T-helper 1 cell (primary cell): ENCODE data around the gene EXOC6B.
A peak's percentile ranks its signal among the peaks of the same experiment; 100 is the strongest.

Experiments used
- DNase-seq, 5 donors: peaks; one replicate each; pipeline ENCODE4 v3.0.0-alpha.2; 2012 to 2020

Gene EXOC6B

DNA sequence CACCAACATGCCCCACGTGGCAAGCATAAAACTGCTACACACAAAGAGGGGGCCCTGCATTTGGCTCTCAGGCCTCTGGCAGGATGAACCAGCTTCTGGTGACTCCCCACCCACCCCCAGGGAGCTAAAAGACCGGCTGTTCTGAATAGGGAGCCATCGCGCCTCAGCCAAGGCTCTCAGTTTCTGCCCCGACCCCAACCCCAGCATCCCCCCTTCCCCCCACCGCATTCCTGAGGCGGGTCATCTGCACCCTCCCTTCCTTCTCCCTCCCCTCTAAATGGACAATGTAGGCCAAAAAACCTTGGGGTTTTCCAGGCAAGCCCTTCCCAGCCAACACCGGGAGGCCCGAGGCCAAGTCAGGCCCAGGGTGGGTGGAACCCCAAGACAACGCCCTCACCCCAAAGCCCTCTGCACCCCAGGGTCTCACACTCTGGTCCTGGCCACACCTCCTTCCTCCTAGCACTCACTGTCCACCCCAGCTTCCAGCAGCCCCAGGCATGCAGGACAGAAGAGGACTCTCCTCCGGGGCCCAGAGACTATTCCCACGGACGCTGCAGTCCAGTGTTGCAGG is 683.9 kb downstream of the EXOC6B start:
- DNase-seq: peak in 1 of 5 donors; percentile 6

DNA sequence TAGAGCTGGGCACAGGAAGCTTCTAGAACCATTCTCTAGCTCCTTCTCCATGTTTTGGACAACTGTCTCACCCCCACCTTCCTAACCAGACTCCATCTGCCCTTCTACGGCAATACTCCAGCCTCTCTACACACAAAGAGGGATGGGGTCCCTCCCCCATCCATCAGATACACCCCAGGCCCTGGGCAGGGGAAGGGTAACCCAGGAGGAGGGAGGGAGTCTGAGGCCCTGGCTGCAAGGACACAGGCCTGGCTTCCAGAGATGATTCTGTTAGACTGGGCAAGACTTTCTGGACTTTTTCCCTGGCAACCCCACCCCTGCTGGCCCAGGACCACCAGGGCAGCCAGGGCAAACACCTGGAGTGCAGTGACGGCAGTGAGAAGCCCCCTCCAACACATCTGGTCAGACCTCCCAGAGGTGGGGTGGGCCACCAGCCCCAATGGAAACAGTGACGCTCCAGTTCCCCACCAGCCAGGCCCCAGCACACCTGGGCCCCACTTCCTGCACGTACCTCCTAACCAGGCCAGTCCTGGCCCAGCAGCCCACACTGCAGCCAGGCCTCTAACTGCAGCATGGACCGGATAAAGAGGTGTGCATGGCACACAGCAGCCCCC is 684.7 kb downstream of the EXOC6B start:
- peak in 1 of 5 donors; percentile 8 for DNase-seq

DNA sequence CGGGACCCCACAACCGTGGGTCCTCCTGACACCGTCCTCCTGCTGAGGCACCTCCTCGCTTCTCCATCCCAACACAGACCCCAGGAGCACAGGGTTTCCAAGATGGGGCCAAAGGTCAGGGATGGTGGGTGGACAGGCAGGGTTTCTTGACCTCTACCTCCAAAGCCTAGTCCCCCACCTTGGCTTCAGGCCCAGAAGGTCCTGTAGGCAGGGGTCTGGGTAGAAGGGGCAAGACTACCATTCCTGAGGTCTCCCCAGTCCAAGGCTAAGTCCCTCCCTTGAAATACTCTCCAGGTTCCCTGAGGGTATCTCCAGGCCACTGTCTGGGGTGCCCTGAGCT is 685.2 kb downstream of the EXOC6B start:
- no peak for DNase-seq

DNA sequence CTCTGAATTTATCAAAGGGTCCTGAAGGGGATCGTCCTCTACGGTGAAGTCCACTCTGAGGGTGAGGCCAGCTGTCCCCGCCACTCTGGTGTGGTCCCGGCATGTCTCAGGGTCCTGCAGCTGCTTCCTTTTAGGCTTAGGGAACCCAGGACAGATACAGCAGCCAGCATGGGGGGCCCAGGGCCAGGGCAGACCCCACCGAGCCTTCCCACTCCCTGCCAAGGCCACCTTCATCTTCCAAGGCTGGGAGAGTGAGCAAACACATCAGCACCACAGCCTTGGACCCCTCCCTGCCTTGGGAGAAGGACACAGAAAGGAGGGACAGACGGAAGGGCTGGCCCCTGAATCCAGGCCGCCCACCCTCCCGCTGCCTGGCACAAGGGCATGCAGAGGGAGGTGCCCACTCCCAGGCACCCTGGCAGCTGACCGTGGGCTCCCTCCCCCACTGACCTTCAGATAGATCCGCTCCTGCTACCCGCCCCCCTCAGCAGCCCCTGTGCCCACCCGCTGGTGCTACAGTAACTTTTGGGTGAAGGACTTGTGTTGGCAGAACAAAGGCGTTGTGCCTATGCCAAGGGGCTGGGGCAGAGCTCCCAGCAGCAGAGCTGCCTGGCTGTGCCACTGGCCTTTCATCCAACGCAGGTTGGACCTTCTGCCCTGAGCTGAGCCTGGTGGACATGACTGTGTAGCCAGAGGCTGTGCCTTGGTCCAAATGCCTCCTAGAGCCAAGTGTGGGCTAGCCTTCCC is 685.8 kb downstream of the EXOC6B start:
- DNase-seq: peak in 1 of 5 donors; percentile 9

DNA sequence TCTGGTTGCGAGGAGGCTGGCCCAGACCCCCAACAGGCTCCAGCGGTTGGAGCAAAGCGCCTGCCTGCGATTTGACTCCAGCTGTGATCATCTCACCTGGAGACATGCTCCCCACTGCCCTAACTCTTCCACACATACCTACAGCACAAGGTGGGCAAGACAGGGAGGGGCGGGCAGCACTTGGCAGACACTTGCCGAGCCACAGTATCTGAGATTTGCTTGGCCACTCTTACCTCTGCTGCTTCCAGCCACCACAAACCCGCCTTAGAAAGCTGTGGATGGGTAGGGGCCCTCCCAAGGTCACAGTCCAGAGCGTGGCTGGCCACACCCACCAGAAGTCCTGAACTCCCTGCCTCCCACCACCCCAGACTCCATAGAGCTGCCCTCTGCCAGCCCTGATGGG is 686.4 kb downstream of the EXOC6B start:
- DNase-seq: no peak

DNA sequence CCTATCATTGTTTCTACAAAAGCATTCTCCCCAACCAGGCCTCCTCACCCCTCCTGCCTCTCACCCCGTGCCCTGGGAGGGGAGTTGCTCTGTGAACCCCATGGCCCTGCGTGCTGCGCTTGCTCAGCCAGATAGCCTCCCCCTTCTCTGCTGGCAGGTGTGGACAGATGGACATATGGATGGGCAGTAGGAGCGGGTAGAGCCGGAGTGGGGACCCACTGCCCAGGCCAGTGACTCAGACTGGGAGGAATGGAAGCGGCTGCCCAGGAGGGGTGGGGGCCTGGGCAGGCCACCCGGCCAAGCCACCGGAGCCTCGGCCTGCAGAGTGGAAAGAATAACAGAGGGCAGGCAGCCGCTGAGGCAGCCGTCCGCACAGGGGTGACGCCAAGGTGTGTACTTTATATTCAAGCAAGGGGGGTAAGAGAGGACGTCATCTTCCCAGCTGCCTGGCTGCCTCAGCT is 686.9 kb downstream of the EXOC6B start:
- peak in 1 of 5 donors; percentile 7 for DNase-seq

DNA sequence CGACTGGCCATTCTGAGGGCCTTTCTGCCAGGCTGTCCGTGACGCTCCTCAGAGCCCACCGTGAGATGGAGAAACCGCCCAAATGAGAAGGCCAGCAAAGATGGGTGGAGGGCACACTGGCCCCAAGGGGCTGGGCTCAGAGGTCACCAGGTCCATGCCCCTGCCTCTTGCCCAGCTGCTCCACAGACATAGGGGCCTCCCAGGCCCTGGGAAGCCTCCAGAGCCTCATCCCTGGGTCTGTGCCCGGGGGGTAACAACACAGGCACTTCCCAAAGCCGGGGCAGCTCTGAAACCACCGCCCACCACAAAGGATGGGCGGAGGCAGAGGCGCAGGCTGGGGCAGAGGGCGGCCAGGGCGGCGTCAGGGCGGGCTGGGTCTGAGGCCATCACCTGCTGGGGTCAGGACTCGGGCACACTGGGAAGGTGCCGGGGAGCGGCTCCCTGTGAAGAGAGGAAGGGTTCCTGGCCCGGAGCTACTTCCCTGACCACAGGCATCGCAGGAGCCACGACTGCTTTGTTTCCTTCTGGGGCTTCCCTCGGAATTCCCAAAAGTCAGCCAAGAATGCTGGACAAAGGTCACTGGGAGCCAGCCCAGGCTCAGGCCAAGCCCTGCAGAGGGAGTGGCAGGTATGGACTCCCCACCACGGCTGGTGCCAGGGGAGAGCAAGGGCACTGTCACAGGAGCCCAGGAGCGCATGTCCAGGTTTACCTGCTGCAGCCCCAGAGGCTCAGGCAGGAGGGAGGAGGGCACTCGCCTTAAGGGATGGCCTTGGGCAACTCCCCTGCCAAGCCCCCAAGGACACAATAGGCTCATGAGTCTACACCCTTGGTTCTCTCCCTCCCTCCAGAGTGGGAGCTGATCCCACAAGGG is 687.6 kb downstream of the EXOC6B start:
- DNase-seq: peak in 1 of 5 donors; percentile 4

DNA sequence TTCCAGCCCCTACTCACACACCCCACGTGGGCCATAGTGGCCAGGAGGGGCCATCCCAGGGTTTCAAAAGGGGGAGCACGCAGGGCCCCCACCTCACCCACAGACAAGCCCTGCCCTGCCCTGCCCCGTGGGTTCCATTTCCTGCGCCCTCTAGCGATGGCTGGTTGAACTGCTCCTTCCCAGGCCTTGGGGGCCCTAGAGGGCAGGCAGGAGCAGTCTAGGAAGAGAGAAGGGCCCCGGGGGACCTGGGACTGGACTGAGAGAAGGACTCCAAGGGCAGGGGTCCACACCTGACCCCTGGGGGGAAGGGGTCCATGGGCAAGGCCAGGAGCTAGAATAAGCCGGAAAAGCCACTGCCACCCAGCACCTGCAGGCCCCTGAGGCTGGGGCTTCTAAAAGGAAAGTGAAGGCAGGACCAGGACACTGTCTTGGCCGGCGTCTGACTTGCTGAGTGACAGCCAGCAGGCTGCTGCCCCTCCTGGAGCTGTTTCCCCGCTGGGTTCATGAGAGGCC is 688.3 kb downstream of the EXOC6B start:
- DNase-seq: peak in 3 of 5 donors; percentile 23 to 45 (median 33)

DNA sequence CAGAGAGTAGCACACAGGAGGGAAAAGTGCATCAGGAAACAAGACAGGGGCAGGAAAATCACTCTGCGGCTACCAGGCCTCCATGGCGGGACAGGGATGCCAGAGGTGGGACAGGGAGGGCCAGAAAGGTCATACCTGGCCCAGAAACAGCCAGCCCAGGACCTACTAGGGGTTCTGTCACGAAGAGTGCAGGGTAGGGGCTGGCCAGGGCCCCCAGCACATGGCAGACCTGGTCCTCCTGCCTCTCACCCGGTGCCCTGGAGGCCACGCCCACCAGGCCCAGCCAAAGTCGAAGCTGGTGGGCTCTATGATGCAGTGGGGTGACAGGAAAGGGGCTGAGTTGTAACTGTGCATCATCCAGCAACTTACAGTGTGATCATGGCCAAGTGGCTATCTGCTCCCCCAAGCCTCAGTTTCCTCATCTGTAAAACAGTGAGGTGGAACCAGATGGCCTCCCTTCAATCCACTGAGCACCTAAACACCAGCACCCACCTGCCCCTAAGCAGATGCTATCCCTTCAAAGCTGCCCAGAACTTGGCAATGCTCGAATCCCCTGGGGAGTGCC is 688.8 kb downstream of the EXOC6B start:
- DNase-seq: no peak

DNA sequence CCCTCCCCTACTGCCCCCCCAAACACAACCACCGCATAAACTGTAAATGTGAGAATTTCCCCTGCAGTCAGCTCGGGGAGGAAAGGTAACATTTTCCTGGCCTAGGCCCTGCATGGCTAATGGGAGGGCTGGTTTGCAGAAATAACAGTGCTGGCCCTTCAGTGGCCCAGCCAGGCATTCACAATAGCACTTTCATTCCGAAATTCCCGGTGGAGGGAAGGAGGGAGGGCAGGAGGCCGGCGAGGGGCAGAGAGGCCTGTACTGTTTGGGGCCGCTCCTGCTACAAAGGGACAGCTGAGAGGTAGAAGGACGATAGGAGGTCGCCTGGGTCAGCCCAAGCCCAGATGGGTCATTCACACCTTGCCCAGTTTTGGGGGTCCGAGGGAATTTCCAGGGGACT is 689.5 kb downstream of the EXOC6B start:
- DNase-seq: no peak

DNA sequence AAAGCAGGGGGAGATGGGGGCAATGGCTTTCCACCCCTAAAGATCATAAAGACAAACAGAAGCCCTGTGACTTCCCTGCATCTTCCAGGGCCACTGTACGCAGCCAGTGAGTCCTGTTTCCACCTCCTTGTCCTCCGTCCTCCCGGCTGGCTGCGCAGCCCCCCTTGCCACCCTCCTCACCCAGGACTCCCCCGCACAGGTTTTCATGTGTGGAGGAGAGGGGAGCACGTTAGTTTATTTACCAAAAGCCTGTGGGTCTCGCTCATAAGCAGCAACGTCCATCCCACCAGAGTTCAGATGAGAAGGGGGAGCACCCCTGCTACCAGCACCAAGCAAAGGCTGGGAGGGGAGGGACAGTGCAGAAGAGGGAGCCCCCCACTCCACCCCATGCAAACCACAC is 689.9 kb downstream of the EXOC6B start:
- no peak for DNase-seq

DNA sequence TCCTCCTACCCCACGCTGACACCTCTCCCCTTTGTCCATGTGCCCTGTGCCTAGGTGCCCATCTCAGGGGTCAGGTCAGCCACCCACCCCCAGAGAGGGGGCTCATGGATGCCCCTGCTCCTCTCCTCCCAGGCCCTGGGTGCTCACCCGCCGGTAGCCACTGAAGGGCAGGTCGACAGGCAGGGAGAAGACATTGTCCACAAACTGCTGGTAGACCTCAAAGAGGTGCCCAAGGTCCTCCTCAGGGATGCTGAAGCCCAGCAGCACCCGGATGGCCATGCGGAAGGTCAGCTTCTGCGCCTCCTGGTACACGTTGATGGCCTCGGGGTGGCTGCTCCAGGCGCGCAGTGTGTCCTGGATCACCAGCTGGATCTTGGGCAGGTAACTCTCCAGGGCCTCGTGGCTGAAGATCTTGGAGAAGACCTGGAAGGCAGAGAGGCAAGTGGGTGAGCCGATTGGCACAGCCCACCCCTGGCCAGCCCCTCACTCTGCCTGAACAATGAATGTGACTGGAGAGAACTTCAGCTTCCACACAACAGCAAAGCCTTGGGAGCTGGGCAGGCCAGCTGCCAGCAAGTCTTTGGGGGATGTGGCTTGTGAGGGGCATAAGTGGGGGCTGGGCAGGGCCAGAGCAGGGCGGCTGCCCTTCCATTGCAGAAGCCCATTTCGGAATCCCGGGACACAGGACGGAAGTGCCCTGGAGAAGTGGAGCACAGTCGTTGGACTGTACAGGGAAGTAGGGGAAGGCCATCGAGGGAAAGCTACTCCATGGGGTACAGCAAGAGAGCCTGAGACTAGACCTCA is 690.6 kb downstream of the EXOC6B start:
- no peak for DNase-seq

DNA sequence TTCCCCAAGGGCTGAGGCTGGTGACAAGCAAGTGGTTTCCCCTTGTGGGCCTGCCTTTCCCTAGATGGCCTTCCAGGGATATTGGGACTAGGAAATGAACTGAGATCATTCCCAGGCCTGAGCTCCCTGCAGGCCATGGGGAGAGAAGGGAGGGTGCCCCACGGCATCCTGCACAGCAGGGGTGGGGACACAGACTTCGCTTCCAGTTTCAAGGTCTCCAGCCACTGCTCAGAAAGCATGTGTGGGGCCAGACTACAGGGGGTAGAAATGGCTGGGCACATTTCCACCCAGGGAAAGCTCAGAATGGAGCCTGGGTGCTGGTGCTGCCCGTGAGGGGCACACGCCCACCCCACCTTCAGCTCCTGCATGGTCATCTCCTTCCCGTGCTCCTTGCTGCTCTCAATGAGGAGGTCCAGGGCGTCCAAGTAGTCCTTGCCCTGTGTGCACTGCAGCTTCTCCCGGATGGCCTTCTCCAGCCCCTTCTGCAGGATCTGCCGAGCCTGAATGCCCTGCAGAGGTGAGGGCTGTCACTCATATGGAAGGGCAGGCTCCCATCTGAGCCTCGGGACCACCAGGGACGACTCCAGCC is 691.3 kb downstream of the EXOC6B start:
- DNase-seq: no peak

DNA sequence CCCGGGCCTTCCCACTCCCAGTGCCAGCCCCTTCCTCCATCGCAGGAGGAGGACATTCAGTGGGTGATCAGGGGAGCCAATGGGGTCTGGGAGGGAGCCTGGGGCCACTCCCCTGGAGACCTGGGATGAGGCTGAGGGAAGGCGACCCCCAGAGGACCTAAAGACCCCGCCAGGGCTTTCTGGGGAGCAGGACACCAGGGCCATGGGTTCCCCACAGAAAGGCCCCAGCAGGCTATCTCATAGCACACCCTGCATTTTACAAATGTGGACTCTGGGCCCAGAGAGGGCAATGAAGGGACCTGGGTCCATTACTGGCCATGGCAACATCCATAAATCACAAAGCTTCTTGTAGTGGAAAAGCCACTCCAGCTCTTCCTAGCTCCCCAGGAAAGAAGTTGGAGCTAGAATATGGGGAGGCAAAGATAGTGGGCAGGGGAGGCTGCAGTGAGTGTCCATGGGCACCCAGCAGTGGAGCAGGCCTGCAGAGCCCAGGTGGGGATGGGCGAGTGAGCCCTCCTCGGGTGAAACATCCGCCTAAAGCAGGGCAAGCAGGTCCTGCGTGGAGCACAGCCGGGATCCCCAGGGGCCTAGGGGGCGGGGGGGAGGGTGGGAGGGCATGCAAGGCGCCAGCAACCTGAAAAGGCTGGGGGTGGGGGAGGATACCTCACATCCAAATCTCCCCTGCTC is 692.0 kb downstream of the EXOC6B start:
- no peak for DNase-seq

DNA sequence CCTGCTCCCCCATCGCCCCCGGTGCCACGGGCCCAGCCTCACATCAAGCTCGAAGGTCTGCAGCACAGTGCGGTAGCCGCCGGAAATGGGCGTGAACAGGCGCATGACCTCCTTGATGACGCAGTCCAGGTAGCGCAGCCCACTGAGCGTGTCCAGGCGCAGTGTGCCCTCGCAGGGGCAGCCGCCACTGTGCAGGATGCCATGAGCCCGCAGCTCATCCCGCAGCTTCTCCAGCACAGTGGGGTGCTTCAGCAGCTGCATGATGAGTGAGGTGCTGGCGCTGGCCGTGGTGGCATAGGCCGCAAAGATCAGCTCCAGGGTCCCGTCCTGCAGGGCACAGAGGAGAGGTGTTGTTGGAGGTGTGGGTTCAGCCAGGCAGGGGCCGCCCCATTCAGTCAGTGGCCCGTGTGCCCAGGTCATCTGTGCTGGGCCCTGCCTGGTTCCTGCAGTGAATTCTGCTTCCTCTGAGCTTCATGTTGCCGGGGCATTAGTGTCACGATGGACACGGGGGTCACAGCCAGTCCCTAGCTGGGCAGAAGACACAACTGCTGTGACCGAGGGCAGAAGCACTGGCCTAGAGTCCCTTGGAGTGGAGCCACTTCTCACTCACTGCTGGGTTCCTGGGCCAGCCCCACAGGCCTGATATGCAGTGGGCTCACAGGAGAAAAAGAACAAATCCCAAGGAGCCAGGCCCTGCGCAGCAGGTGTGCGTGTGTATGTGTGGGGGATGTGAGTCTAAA is 692.7 kb downstream of the EXOC6B start:
- no peak for DNase-seq

DNA sequence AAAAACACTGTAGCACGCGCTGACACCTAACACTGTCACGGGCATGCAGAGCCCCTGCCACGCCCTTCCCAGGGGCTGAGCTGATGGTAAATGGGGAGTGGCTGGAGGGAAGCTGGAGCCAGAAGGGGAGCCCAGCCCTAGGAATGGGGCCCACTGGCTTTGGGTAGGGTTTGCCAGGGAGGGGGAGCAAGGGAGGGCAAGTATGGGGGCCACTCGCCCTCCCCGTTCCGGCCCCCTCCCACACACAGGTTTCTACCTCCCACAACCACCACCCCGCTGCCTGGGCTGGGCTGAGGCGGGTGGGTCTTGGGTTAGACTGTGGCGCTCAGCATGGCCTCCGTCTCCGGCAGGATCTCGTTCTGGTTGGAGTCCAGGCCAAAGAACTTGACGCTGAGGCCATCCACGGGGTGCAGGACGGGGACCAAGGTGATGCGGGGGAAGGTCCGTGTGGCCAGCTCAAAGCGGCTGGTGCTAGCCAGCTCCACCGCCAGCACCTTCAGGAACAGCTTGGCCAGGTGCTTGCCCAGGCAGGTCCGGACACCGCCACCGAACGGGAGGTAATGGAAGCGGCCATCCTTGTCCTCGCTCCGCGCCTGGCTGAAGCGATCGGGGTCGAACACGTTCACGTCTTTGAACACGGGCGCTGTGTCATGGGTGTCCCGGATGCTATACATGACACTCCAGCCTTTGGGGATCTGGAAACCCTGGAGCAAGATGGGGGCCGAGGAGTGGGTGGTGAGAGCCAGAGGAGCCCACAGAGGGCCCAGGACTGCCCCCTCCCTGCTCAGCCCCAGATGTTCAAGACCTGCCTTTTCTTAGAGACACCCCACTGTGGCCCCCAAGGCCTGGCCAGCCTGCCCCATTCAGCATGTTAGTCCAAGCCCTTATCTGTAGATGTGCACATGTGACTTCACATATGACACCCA is 693.7 kb downstream of the EXOC6B start:
- peak in 1 of 5 donors; percentile 17 for DNase-seq

DNA sequence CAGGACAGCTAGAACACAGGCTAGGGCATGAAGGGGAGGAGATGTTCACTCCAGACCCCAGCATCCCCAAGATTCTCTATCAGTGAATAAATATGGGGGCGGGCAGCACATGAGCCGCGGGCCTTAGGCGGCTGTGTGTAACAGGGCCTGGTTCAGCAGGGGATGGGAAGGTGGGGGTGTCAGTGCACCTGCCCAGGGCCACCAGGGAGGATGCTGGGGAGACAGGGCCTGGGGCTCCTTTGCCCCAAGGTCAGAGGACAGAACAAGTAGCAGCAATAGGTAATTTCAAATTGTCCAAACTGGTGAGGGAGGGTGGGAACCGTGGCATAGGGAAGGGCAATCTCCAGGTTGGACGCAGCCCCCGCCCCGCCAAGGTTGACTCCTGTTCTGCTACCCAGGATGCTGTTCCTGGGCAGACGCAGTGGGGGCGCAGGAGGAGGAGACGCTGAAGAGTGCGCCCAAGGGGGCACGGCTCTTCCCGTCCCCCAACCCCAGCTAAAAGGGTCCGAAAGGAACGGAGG is 694.4 kb downstream of the EXOC6B start:
- no peak for DNase-seq

DNA sequence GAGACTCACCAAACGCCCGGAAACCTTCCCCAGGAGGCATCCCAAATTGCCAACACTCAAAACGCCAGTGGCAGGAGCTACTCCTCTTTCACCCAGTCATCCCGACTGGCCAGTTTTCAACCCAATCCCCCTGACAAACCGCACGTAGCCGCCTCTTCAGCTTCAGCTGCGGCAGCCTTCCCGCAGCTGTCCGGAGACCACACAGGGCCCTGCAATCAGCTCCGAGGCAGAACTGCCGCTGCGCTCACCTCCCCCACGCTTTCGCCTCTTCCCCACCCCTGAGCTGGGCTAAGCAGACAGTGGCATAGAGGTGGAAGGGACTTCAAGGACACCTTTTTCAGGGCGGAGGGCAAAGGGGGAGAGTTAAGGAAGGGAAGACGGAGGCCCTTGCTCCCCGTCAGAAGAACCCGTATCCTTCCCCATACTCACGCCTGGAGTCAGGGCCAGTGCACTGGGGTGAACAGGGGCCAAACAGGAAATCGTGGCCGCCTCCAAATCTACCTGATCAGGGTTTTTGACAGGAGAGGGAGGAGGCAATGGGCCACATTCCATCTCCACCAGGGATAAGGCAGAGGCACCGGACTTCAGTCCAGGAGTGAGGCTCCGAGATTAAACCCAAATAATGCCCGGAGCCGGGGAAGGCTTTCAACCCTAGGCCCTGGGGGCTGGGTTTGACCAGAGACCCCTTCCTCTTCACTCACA is 695.0 kb downstream of the EXOC6B start:
- no peak for DNase-seq
